NCI-H2171 (cell line): Measurements from ENCODE around the gene HNF4A.
"Not testable (repeated sequence)": the region's sequence is repeated elsewhere in the genome, so short reads cannot be mapped to it uniquely, and the experiment has no call there.

Source experiments
- DNase-seq: peaks from one replicate; lab custom pipeline; 2025; lab: John Stamatoyannopoulos, UW

Gene HNF4A

GRCh38 chr20:44345941-44346340 is 9.6 kb upstream of the HNF4A start:
- not testable (repeated sequence) for DNase-seq

DNA sequence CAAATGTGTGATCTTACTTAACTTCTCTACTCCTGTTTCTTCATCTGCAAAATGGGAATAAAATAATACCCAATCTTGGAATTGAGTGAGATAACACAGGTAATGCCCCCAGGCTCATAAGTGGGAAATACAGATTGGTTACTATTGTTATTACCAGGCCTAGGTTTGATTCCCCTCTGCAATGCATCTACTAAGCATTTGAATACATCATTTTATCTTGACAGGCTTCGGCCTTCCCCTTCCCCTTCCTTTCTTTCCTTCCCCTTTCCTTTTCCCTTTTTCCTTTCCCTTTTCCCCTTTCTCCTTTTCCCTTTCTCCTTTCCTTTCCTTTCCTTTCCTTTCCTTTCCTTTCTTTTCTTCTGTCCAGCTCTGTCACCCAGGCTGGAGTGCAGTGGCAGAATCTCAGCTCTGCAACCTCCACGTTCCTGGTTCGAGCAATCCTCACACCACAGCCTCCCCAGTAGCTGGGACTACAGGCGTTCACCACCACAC is 7.3 kb upstream of the HNF4A start:
- no peak for DNase-seq

DNA sequence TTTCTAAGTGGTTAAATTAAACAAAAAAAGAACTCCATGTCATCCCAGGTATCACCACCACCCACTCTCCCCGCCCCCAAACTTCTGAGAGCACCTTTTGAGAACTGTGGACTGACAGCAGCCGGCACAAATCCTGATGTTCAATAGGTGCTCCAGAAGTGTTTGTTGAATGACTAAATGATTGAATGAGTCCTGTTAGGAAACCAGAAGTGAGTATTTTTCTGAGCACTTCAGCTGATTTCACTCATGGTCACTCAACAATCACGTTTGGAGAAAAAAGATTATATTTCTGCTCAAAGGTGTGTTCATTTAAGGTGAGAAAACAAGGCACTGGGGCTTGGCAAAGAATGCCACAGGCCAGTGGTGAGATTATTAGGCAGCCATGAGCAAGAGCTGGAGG is 6.2 kb upstream of the HNF4A start:
- no peak for DNase-seq

DNA sequence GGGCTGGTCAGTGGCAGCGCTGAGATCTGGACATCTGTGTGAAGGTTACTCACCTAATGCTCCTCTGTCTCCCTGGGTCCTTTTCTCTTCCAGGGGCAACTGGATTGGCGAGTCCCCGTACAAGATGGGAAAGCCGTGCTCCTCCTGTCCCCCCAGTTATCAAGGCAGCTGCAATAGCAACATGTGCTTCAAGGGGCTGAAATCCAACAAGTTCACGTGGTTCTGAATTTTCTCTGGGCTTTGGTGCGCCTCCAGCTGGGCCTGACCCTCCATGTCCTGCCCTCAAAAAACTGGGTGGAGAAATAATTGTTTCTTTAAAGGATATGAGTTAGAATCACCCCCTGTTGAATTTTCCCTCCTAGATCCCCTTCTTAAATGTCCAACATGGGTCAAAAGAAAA is 4.9 kb upstream of the HNF4A start:
- DNase-seq, result no peak

GRCh38 chr20:44354979-44355497 is 461 bp upstream of the HNF4A start:
- no peak for DNase-seq

DNA sequence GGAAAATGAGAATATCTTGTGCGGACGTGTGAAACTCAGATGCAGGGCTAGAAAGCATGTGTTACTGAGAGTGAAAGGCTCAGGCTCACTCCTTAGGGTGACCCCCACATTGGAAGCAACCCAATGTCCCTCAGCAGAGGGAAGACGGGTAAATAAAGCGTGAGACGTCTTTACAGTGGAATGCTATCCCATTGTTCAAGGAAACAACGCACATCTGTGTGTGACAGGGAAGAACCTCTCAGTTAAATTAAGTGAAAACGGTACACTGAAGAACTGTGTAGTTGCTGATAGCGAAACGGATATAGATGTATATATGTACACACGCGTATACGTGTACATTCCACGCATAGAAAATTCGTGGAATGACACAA is 839 bp downstream of the HNF4A start:
- no peak for DNase-seq

DNA sequence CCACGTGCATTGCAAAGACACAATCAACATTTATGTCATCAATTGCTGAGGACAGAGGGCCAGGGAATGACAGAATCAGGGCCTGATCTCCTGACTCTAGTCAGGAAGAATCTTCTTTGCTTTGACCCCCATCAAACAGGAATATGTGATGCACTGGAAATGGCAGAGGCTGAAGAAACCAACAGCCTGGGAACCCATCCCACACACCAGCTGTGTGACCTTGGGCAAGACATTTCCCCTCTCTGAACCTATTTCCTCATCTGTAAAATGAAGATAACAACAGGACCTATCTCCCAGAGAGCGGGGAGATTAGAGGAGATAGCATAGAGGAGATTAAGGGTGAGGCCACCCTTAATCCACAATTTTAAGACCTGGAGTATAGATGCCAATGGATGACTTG is 1.5 kb downstream of the HNF4A start:
- DNase-seq, result no peak

GRCh38 chr20:44357555-44358125 is 2.1 kb downstream of the HNF4A start:
- DNase-seq, result no peak

DNA sequence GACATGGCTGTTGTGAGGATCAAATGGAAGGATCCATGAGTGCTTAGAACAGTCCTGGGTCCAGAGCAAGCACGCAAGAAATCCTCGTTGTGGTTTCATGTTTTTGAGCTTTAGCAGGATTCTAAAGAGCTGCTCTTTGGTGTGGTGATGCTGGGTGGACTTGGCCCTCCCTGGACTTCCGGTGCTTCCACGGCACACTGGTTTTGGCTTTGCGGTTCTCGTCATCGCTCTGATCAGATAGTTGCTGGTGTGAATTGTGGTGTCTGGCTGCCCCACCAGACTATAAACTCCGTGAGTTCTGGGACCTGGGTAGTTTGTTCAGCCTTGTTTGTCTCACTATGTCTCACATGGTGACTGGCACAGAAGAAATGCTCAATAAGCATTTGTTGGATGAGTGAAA is 3.3 kb downstream of the HNF4A start:
- no peak for DNase-seq

GRCh38 chr20:44360221-44360620 is 4.7 kb downstream of the HNF4A start:
- no peak for DNase-seq

DNA sequence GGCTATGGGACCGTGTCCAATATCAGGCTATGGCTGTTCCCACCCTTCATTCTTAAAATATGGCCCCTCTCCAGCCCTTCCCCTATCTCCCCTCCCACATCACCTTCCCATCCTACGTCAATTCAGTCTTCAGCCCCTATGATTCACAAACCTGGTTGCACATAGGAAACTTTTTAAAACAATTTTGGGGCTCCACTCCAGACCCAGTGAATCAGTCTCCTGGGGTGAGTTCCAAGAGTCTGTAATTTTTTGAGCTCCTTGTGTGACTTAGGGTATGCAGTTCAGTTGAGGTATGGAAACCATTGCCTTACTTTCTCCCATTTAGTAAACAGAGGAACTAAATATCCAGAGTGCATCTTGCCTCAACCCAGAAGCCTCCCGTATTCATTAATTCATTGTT is 5.5 kb downstream of the HNF4A start:
- DNase-seq, result no peak

DNA sequence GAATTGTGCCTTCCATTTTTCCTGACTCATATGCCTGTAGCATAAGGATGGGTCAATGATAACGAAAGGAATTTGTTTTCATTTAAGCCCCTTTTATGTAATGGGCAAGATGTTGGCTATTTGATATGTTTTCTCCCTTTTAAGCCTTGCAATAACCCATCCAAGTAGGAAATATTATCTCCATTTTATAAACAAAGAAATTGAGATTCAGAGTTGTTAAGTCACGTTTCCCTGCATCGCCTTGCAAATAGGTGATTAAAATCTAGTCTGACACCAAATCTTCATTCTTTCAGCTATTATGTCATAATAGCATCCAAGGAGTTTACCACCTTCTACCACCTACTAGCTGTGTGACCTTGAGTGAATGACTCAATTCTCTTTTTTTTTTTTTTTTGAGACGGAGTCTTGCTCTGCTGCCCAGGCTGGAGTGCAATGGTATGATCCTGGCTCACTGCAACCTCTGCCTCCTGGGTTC is 7.0 kb downstream of the HNF4A start:
- DNase-seq, result no peak

DNA sequence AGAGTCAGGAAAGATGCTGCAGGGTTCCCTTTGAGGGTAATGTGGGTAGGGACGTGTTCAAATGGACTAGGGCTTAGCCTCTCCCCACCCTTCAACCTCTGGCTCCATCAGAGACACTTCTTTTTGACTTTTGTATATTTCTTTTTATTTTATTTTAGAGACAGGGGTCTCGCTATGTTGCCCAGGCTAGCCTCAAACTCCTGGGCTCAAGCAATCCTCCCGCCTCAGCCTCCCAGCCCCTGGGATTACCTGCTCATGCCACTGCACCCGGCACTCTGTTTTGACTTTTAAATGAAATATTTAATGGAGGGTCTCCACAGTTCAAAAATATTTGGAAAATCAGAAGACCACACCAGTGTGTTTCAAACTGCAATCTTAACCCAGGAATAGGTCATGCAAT is 8.6 kb downstream of the HNF4A start:
- no peak for DNase-seq

DNA sequence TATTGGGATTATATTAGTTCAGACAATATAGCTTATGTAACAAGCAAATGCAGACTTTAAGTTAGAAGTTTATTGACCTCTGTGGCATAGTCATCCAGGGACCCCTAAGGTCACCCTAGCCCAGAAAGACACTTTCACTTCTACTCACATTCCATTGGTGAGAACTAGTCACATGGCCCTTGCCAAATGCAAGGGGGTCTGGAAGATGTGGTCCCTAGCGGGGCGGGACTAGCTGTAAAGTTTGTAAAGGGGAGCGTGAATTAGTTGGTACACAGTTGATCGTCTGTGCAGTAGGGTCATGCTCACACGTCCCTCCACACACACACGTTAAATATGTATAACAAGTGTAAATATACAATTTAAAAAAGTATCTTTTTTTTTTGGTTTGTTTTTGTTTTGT is 9.3 kb downstream of the HNF4A start:
- DNase-seq, result no peak

- no peak for DNase-seq
Observed at GRCh38 chr20:44367746-44368145, 12.2 kb downstream of the HNF4A start.

DNA sequence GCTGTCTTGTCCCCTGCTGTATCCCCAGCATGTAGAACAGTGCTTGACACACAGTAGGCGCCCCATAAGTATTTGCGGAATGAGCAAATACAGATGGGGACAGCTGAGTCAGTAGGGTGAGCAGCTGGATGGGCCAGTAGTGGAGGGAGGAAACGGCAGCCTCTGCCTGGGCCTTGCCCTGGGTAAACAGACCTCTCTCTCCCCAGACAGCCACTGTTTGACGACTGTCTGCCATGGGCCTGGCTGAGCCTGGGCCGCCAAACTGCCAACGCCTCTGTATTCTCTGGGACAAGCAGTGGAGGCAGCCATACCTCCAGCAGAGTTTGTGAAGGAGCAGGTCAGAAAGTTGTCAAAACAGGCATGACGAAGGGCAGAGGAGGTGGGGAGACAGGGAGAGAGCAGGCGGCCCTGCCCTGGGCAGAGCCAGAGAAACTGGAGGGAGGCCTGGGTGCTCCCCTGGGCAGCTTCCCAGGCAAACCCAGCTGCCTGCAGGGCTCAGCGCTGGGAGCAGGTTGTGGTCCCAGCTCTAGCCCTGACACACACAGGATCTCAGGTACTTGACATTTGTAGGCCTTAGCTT is 15.2 kb downstream of the HNF4A start:
- no peak for DNase-seq

DNA sequence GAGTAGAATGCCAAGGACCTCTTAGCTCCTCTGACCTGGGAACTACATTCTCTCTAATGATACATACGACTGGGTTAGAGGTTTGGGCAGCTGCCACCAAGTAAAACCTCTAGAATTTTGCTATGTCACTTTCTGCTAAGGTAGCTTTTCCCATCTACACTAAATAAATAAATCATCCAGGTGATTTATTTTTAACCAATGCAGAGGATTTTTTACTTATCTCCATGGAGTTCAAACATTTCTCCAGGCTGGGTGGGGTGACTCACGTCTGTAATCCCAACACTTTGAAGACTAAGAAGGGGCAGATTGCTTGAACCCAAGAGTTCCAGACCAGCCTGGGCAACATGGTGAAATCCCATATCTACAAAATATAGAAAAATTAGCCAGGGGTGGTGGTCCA is 27.1 kb downstream of the HNF4A start:
- no peak for DNase-seq

DNA sequence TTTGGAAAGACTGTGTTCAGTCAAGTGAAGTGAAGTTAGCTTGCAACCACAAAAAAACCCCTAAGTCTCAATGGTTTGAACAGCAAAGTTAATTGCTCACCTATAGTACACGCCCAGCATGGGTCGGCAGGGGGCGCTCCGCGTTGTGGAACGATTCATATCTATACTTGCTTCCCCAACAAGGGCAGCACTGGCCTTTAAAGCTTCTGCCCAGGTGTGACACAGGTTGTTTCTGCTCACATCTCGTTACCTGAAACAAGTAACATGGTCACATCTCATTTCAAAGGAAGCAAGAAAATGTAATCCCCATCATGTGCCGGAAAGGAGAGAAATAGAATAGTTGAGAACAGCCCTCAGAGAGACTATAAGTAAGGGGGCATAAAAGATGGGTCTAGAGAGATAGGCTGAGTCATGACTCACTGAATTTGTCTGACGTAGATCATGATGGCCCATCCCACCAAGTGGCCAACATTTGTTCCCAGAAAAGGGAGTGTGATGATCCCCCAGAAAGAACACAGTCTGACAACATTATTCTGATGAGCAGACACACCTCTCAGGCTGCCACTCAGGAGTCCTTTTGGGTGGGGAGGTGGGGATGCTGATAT is 29.0 kb downstream of the HNF4A start:
- peak; percentile 18 for DNase-seq

GRCh38 chr20:44388466-44389023 is 33.0 kb downstream of the HNF4A start:
- DNase-seq, result peak; percentile 18

GRCh38 chr20:44389871-44390270 is 34.4 kb downstream of the HNF4A start:
- no peak for DNase-seq

GRCh38 chr20:44390280-44390679 is 34.8 kb downstream of the HNF4A start:
- no peak for DNase-seq

- DNase-seq, result no peak
Observed at GRCh38 chr20:44392088-44392775, 36.7 kb downstream of the HNF4A start.
